H9 (cell line): Measurements from ENCODE around the gene OR10J4. TPM values are rescaled to one million over a fixed set of nuclear protein-coding genes. Genes with fewer than 3 reads are reported as not detected.

Experiments
- DNase-seq: peaks from one replicate; pipeline ENCODE4 v3.0.0-alpha.2; 2017
- H2AFZ ChIP-seq: one replicate; pipeline ENCODE4 v1.6.1; 2013; ENCODE audit warnings: mild to moderate bottlenecking, low read length, control low read depth, moderate library complexity
- H2AK5ac ChIP-seq: 2 replicates; pipeline ENCODE4 v1.6.1; 2013; ENCODE audit warnings: low read length, control low read depth, mixed read lengths; ENCODE audit not compliant: insufficient read length
- H2BK120ac ChIP-seq: one replicate; pipeline ENCODE4 v1.6.1; 2013; ENCODE audit warnings: low read depth, mild to moderate bottlenecking, low read length, control low read depth, inconsistent platforms; ENCODE audit not compliant: poor library complexity, severe bottlenecking
- H2BK12ac ChIP-seq: 2 replicates; pipeline ENCODE4 v1.6.1; 2013; ENCODE audit warnings: low read length, control low read depth, mixed read lengths, low read depth; ENCODE audit not compliant: insufficient read length
- H2BK15ac ChIP-seq: 2 replicates; pipeline ENCODE4 v1.6.1; 2013; ENCODE audit warnings: low read depth, low read length, control low read depth
- H2BK20ac ChIP-seq: one replicate; pipeline ENCODE4 v1.6.1; 2013; ENCODE audit warnings: low read depth, mild to moderate bottlenecking, low read length, control low read depth, inconsistent platforms; ENCODE audit not compliant: poor library complexity, severe bottlenecking
- H2BK5ac ChIP-seq: 2 replicates; pipeline ENCODE4 v1.6.1; 2013; ENCODE audit warnings: low read length, control low read depth, mixed read lengths; ENCODE audit not compliant: insufficient read length
- H3K14ac ChIP-seq: 2 replicates; pipeline ENCODE4 v1.6.1; 2013; ENCODE audit warnings: low read length, control low read depth; ENCODE audit not compliant: insufficient read depth
- H3K18ac ChIP-seq: 2 replicates; pipeline ENCODE4 v1.6.1; 2013; ENCODE audit warnings: low read depth, mild to moderate bottlenecking, mixed read lengths, low read length, control low read depth; ENCODE audit not compliant: insufficient read length
- H3K23ac ChIP-seq: 2 replicates; pipeline ENCODE4 v1.6.1; 2013; ENCODE audit warnings: low read length, control low read depth, mixed read lengths, low read depth; ENCODE audit not compliant: insufficient read length
- H3K23me2 ChIP-seq: 2 replicates; pipeline ENCODE4 v1.6.1; 2013; ENCODE audit warnings: low read depth, mild to moderate bottlenecking, mixed read lengths, low read length, control low read depth; ENCODE audit not compliant: insufficient read length, poor library complexity, severe bottlenecking
- H3K27ac ChIP-seq: 2 replicates; pipeline ENCODE4 v1.5.1; 2013; ENCODE audit warnings: low read length, control low read depth, mixed read lengths, low read depth; ENCODE audit not compliant: insufficient read length
- H3K27me3 ChIP-seq: 2 replicates; pipeline ENCODE4 v1.6.1; 2013; ENCODE audit warnings: low read length, control low read depth, inconsistent platforms; ENCODE audit not compliant: insufficient read depth
- H3K4ac ChIP-seq: 2 replicates; pipeline ENCODE4 v1.6.1; 2013; ENCODE audit warnings: low read depth, mild to moderate bottlenecking, control low read depth, inconsistent platforms, low read length, moderate library complexity
- H3K4me1 ChIP-seq: 2 replicates; pipeline ENCODE4 v1.6.1; 2013; ENCODE audit warnings: low read length, control low read depth, inconsistent platforms; ENCODE audit not compliant: insufficient read depth
- H3K4me2 ChIP-seq: 2 replicates; pipeline ENCODE4 v1.6.1; 2013; ENCODE audit warnings: low read length, control low read depth, mixed read lengths; ENCODE audit not compliant: insufficient read length, insufficient read depth
- H3K56ac ChIP-seq: 2 replicates; pipeline ENCODE4 v1.6.1; 2013; ENCODE audit warnings: low read depth, mild to moderate bottlenecking, mixed read lengths, low read length, control low read depth; ENCODE audit not compliant: insufficient read length
- H3K79me1 ChIP-seq: 2 replicates; pipeline ENCODE4 v1.6.1; 2013; ENCODE audit warnings: low read depth, mild to moderate bottlenecking, moderate library complexity, low read length, control low read depth, inconsistent platforms; ENCODE audit not compliant: insufficient read depth, poor library complexity, severe bottlenecking
- H3K79me2 ChIP-seq: 2 replicates; pipeline ENCODE4 v1.6.1; 2013; ENCODE audit warnings: low read length, control low read depth, inconsistent platforms; ENCODE audit not compliant: insufficient read depth
- H3K9ac ChIP-seq: 2 replicates; pipeline ENCODE4 v1.6.1; 2013; ENCODE audit warnings: low read length, control low read depth, mixed read lengths; ENCODE audit not compliant: insufficient read length; ENCODE audit errors: extremely low read depth
- H3K9me3 ChIP-seq: one replicate; pipeline ENCODE4 v1.6.1; 2013; ENCODE audit warnings: low read depth, low read length, inconsistent platforms; ENCODE audit not compliant: control insufficient read depth
- H3T11ph ChIP-seq: one replicate; pipeline ENCODE4 v1.6.1; 2013; ENCODE audit warnings: mild to moderate bottlenecking, low read length, control low read depth, inconsistent platforms
- H4K20me1 ChIP-seq: one replicate; pipeline ENCODE4 v1.6.1; 2013; ENCODE audit not compliant: control insufficient read depth, insufficient read length, insufficient read depth
- H4K5ac ChIP-seq: 2 replicates; pipeline ENCODE4 v1.6.1; 2013; ENCODE audit warnings: low read depth, mild to moderate bottlenecking, mixed read lengths, low read length, control low read depth; ENCODE audit not compliant: insufficient read length
- H4K8ac ChIP-seq: replicated peaks from 2 replicates; pipeline ENCODE4 v1.6.1; 2013; ENCODE audit warnings: low read length, control low read depth, mixed read lengths, low read depth; ENCODE audit not compliant: insufficient read length
- H4K91ac ChIP-seq: 2 replicates; pipeline ENCODE4 v1.6.1; 2013; ENCODE audit warnings: low read depth, mild to moderate bottlenecking, moderate library complexity, mixed read lengths, low read length, control low read depth; ENCODE audit not compliant: insufficient read length
- H3K27ac Mint-ChIP-seq, 3 experiments: 2 replicates in 2 of 3; 3 replicates in 1 of 3; pipeline ENCODE4 v1.8.0; 2020 to 2021; ENCODE audit warnings: mixed read lengths in 3 of 3, mild to moderate bottlenecking in 1 of 3, moderate library complexity in 1 of 3
- H3K27me3 Mint-ChIP-seq: 2 replicates; pipeline ENCODE4 v1.8.0; 2021; ENCODE audit warnings: low read depth, mild to moderate bottlenecking, moderate library complexity, mixed read lengths
- H3K36me3 Mint-ChIP-seq, 3 experiments: 2 replicates in 2 of 3; 3 replicates in 1 of 3; pipeline ENCODE4 v1.8.0; 2020 to 2021; ENCODE audit warnings: low read depth in 3 of 3, mixed read lengths in 3 of 3; ENCODE audit not compliant: insufficient read depth in 1 of 3
- H3K4me1 Mint-ChIP-seq, 2 experiments: 2 replicates each; pipeline ENCODE4 v1.8.0; 2020; ENCODE audit warnings: mixed read lengths in 2 of 2
- H3K4me3 Mint-ChIP-seq, 2 experiments: 2 replicates in 1 of 2; 3 replicates in 1 of 2; pipeline ENCODE4 v1.8.0; 2020 to 2021; ENCODE audit warnings: mild to moderate bottlenecking in 2 of 2, mixed read lengths in 2 of 2, moderate library complexity in 1 of 2
- H3K9me3 Mint-ChIP-seq, 2 experiments: 2 replicates in 1 of 2; 3 replicates in 1 of 2; pipeline ENCODE4 v1.8.0; 2020; ENCODE audit warnings: mild to moderate bottlenecking in 2 of 2, mixed read lengths in 2 of 2, moderate library complexity in 1 of 2
- CTCF ChIP-seq: fragments of 200-600 bp; sonication (generic); conservative IDR thresholded peaks from 3 replicates; pipeline ENCODE4 v1.8.0; 2021; ENCODE audit warnings: antibody characterized with exemption, mild to moderate bottlenecking
- WGBS: extraction: QIAGEN DNeasy Blood & Tissue Kit; methylation state at CpG from one replicate; pipeline ENCODE4 v1.1.7; 2013; ENCODE audit warnings: missing lambda C conversion rate, low lambda C conversion rate, mixed read lengths; ENCODE audit not compliant: insufficient read length; ENCODE audit errors: extremely low coverage; 5-methylcytosine and 5-hydroxymethylcytosine counted together
- total RNA-seq: library from RNA; stranded (reverse); gene quantifications from 2 replicates; pipeline ENCODE4 v1.2.1, GENCODE V29; 2021

Gene OR10J4
- total RNA-seq, 1 experiment from 2014 or later: not detected

DNA sequence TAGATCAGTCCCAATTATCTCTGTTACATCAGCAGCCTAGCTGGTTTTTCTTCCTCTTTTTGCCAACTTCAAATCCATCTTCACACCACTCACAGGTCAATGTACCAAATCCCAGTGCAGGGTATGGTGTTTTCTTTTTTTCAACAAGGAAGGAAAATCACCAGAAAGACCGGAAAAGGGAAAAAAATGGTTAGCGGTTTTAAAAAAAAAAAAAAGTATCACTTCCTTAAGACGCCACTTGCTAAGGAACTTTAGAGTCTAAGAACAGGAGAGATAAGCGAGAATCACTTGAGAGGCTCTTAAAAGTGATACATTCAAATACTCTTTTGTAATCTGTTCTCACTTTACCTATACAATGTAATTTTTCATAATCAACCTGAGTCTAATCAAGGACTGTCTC lies 4.5 kb downstream of the OR10J4 start:
- WGBS: no CpG with 5 or more reads among the region's 4 CpGs
- Histone ChIP-seq H4K91ac (no peak overlapping the region), H2AFZ (no peak overlapping the region), H2BK120ac (no peak overlapping the region), H2BK20ac (no peak overlapping the region), H4K20me1 (no peaks in the 10 kb centered on the region), H3K4me1 (no peaks in the 10 kb centered on the region), H4K5ac (no peak overlapping the region), H3K4ac (no peak overlapping the region), H3K23me2 (no peaks in the 10 kb centered on the region), H2BK12ac (no peak overlapping the region), H2AK5ac (no peak overlapping the region), H3K14ac (no peak overlapping the region), H2BK5ac (no peak overlapping the region), H3K9ac (no peak overlapping the region), H3K9me3 (no peaks in the 10 kb centered on the region), H3K18ac (no peak overlapping the region), H3K4me2 (no peak overlapping the region), H3K27ac (no peak overlapping the region), H3K27me3 (no peaks in the 10 kb centered on the region), H2BK15ac (no peak overlapping the region), H3K79me1 (no peaks in the 10 kb centered on the region), H3K79me2 (no peaks in the 10 kb centered on the region), H3T11ph (no peak overlapping the region), H4K8ac (no peak overlapping the region), H3K23ac (no peak overlapping the region), H3K56ac (no peak overlapping the region)
- H3K27me3 Mint-ChIP-seq: no peaks in the 10 kb centered on the region; the same call in 1 of the 2 replicates
- DNase-seq: no peak
- H3K36me3 Mint-ChIP-seq: peaks cover 0 to 26% (median 0%) of the 10 kb centered on the region in 3 experiments; a peak in 2 of 7 replicates
- TF ChIP-seq CTCF: no peak
- no peaks in the 10 kb centered on the region for H3K4me1 Mint-ChIP-seq
- no peak overlapping the region for H3K4me3 Mint-ChIP-seq
- H3K9me3 Mint-ChIP-seq: peaks cover 0 to 59% of the 10 kb centered on the region in 2 experiments; a peak in 3 of 5 replicates
- H3K27ac Mint-ChIP-seq: no peak overlapping the region
